Medulla oblongata (tissue), 1 donor: ENCODE data around the gene TRHDE.

Source experiments
- DNase-seq: peaks from one replicate; pipeline ENCODE4 v3.0.0-alpha.2; 2015; ENCODE audit errors: extremely low spot score

TRHDE gene

DNA sequence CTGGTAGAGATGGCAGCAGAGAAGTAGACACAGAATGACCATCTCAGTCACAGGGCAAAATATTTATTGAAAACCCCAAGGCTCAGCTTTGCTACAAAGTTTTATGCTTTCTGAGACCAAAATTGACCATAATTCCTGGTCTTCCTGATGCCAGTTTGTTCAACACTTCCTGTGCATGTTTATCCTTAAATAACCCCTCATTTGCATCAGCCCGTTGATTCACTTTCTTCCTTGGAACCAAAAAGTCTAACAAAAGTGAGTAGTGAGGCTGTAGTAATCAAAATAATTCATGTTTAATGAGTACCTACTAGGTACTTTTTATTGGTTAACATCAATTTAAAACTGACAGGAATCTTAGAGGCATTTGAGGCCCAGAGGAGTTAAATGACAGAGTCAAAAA is 51.7 kb downstream of the TRHDE start:
- DNase-seq = no peak

GRCh38 chr12:72330301-72330700 is 58.1 kb downstream of the TRHDE start:
- DNase-seq = no peak

- no peak for DNase-seq
Observed at GRCh38 chr12:72330784-72331183, 58.6 kb downstream of the TRHDE start.

DNA sequence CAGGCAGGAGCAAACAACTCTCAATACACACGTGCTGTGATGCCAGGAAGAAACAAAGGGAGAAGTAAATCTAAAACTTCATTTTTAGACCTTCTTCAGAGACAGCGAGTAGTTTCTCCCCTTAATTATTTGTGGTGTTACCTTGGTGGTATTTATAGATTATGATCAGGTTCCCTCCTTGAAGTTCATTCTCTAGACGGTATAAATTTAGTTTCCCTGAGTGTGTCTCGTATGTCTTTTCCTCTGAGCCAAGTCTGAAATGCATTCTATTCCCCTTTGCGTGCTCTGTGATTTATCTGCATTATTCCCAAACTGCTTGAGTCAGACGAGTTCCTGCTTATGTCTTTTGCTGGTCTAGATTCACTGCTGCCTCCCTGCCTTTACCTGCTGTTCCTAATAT is 65.2 kb downstream of the TRHDE start:
- DNase-seq = no peak

GRCh38 chr12:72337946-72338345 is 65.8 kb downstream of the TRHDE start:
- no peak for DNase-seq

DNA sequence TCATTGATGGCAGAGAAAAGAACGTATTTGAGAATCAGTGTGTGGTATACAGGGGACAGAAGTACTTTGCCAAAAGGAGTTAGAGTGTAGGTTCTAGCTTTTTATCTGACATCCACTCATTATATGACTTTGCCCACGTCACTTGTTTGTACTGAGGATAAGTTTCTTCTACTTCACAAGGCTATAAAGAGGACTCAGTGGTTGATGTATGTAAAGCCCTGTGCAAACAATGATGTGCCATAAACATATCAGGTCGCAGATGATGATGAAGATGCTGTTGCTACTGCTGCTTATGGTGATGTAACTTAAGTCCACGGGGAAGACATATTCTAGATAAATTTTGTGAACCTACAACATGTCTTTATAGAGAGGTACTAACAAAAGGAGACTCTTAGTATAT is 66.3 kb downstream of the TRHDE start:
- DNase-seq = no peak

DNA sequence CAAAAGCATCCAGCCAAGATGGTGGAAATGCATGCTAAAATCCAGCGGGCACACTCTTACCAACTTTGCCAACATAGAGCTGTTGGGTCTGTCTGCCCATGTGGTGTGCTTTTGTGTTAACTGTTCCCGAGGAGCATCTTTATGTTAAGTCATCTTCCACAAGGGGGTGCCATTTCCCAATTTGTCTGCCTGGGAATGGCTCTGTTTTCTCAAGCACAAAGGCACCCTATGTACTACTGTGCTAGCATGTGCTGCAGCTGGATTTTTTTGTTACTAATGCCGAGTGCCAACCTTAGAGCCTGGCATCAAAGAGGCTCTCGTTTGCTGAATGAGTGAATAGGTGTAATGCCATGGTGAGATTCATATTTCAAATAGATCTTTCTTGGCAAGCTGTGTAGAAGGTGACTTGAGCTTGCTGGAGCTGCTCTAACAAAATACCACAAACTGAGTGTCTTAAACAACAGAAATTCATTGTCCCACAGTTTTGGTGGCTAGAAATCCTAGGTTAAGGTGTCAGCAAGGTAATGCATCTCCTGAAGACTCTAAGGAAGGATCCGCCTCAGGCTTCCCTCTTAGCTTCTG is 74.3 kb downstream of the TRHDE start:
- DNase-seq = peak; percentile 95

DNA sequence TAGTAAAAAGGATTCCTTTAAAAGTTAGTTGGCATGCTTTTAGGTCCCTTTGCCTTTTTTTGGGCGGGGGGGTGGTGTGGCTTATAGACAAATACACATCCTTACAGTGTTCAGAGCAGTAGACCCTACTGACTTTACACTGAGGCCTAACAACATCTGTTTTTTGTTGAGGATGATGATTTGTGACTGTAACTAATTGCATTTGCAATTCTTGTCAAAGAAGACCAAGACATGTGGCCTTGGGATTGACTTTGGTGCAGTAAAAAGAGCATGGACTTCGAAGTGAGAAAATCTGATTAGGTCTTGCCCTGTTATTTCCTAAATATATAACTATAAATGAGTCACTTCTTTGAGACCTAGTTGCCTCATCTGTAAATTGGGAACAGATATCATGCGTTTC is 77.3 kb downstream of the TRHDE start:
- no peak for DNase-seq

GRCh38 chr12:72359416-72359815 is 87.2 kb downstream of the TRHDE start:
- no peak for DNase-seq

GRCh38 chr12:72365151-72365550 is 93.0 kb downstream of the TRHDE start:
- no peak for DNase-seq

DNA sequence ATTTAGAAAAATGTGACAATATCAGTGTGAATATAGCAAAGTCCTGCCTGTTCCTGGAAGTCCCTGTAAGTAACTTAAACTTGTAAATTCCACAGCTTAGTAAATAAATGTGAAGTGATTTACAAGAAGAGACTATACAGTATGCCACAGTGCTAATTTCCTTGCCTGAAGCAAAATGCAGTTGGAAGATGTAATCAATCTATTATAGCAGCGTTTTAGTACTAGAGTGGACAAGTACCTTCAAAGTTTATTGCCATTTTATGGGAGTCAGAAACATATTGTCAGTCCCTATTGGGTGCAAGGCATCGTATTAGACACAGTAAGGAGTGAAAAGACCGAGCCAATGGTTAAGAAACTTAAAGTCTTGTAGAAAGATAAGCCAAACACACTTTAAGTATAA is 94.1 kb downstream of the TRHDE start:
- no peak for DNase-seq

GRCh38 chr12:72368298-72368697 is 96.1 kb downstream of the TRHDE start:
- DNase-seq = no peak

DNA sequence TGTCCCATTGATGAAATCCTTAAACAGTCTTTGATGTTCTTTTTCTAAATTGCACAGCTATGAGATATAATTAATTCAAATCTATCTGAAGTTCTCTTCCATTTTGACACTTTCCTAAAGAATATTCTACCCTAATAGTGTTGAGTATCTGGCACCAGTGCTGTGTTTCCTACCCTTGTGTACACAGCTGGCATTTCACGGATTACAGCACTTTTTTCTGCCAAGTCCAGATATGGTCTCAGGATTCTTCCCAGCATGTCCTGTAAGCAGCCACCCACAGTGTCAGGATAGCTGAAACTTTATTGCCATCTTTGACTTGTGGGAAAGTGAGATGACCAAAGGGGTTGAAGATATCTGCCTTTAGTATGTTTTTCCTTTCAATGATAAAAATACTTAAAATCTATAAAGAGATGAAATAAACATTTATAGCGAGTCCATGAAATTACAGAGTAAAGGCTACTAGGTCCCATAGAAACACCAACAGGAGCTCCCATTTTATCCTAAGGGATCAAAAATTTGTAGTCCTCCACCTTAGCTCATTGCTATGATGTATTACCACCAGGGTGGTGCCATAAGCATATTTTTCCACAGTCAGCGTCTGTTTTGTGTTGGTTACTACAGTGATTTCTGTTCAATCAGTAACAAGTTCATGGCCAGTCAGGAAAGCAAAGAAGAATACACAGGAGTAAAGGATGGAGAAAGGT is 96.7 kb downstream of the TRHDE start:
- DNase-seq = no peak

- DNase-seq = no peak
Observed at GRCh38 chr12:72369423-72369959, 97.3 kb downstream of the TRHDE start.

DNA sequence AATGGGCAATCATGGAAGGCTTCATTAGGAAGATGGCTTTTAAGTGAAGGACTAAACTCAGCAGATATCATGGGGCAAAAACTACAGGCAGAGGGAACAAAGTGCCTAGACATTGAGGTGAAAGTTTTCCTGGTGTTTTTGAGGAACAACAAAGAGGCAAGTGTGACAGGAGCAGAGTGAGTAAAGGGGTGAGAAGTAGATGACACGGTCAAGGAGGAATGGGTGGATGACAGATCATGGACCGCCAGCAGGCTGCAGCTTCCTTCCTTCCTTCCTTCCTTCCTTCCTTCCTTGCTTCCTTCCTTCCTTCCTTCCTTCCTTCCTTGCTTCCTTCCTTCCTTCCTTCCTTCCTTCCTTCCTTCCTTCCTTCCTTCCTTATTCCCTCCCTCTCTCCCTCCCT is 108.3 kb downstream of the TRHDE start:
- no peak for DNase-seq

DNA sequence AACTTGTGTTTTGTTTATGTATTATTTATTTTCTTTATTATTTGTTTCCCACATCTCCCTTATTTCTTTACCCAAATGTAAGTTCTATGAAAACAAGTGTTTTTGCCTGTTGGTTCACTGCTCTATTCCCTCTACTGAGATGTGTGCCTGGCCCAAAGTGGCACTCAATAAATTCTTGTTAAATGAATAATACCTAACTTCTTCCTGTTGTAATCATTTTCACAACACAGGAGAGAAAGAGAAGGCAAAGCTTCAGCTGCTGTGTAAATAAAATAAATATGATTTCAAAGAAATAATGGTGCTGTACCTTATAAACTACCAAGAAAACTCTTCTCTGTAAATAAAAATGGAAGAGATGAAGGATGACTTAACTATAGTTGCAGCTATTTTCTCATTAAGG is 116.2 kb downstream of the TRHDE start:
- no peak for DNase-seq

DNA sequence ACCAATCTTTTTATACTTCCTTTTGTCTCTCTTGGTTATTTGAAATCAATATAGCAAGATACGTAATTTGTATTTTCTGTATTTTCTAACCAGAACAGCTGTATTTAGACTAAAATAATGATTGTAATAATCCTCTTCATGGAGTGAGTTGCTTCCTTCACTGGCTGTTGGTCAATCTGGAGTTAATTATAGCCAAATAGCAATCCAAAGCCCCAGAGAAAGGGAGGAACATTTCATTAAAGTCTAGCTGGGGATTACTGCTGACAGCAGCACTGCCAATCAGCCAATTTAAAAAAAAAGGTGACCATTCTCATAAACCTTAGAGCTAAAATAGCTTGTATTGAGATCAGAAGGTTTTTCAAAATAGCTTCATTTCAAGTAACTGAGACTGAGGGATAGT is 118.0 kb downstream of the TRHDE start:
- no peak for DNase-seq

GRCh38 chr12:72406111-72406510 is 133.9 kb downstream of the TRHDE start:
- DNase-seq = no peak

- no peak for DNase-seq
Observed at GRCh38 chr12:72432037-72432604, 160.0 kb downstream of the TRHDE start.

DNA sequence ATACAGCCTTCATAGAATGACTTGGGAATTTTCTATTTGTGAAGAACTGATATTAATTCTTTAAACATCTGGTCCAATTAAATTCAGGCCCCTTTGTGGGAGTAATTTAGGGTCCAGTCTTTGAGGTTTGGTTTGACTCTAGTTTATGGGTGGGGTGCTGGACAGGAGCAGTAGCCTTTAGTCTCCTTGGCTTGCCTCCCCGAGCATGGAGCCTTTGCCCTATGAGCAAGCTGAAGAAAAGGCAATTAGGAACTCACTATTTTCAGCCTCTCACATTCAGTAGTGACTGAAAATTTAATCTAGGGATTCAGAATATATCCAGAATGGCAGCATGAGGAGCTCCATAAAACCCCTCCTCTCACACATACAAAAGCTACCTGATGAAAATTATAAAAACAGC is 161.1 kb downstream of the TRHDE start:
- no peak for DNase-seq

- no peak for DNase-seq
Observed at GRCh38 chr12:72434999-72435398, 162.8 kb downstream of the TRHDE start.

GRCh38 chr12:72442217-72442616 is 170.0 kb downstream of the TRHDE start:
- no peak for DNase-seq

DNA sequence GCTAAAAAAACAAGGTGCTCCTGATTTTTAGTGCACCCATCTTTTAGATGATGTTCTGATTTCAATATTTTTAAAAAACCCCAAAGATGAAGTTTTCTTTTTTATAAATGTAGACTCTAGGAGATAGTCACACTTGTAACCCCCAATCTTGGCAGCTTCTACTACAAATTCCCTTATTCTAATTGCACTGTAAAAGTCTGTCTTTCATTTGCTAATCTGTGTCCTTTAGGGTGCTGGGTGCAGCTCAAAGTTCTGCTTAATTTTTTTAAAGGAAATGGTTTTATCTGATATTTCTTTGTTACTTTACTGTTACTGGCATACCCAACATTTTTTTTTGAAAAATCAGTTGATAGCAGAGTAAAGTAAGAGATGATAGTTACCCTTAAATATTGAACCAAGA is 172.0 kb downstream of the TRHDE start:
- no peak for DNase-seq
